ENCODE results near the gene RER1. TPM values are rescaled to one million over a fixed set of nuclear protein-coding genes. Genes with fewer than 3 reads are reported as not detected.

Gene RER1, protein sequence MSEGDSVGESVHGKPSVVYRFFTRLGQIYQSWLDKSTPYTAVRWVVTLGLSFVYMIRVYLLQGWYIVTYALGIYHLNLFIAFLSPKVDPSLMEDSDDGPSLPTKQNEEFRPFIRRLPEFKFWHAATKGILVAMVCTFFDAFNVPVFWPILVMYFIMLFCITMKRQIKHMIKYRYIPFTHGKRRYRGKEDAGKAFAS
- total RNA-seq (100 to 1,000 TPM in 3 of 7 donors, 10 to 100 TPM in 4; 70.1 to 131 (median 91.8) TPM), polyA plus RNA-seq (10 to 100 TPM; 51.1 to 77.0 (median 68.7) TPM)
- long read RNA-seq, donor 1, transcript RER1-209 (7 exons, 3,044 nt): major isoform, 27 of 34 reads
- long read RNA-seq, donor 1, partial matches to known transcripts: 0 of 34 reads
- long read RNA-seq, donor 1, other reads (novel, unspliced or antisense): 0 of 34 reads
- long read RNA-seq, donor 2, transcript RER1-209 (7 exons, 3,044 nt): major isoform, 23 of 24 reads
- long read RNA-seq, donor 2, partial matches to known transcripts: 0 of 24 reads
- long read RNA-seq, donor 2, other reads (novel, unspliced or antisense): 0 of 24 reads

GRCh38 chr1:2391041-2391930 is at the start of gene RER1, which contains the start of gene MORN1:
Gene RER1, plus strand, starts transcription at chr1:2391841. Its CDS starts 3,950 bp downstream, at chr1:2395791.
Gene MORN1, minus strand, starts transcription at chr1:2391554. Its CDS starts 21 bp downstream, at chr1:2391533.
- intact Hi-C loops (cut with DNase I; ENCODE audit: low total_unique reads): no loop called here

DNA sequence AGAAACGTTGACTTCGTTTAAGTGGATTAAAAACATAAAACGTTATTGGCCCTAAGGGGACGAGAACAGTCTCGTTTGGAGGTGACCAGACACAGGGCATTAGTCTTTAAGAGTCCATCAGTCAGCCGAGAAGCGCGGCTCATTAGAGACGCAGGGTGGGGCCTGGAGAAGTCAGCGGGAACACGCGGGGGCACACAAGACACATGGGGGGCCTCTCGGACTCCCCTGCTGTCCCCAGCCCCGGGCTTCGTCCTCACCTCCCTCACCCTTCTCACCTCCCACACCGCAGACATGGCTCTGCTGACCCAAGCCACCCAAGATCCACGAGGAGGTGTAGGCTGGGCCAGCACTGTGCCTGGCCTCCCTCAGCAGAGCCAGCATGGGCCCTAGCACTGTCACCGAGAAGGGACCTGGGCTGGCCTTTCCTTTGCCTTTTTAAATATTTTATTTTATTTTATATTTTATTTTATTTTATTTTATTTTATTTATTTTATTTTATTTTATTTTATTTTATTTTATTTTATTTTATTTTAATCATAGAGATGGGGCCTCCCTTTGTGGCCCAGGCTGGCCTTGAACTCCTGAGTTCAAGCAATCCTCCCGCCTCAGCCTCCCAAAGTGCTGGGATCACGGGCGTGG is 49.1 kb upstream of the RER1 start:
- Histone ChIP-seq H3K9me3 (no peaks in the 10 kb centered on the region), H3K4me3 (no peak overlapping the region), H3K4me1 (no peaks in the 10 kb centered on the region), H3K27me3 (replicated peaks in 1 of 7) (peaks cover 0 to 4% (median 0%) of the 10 kb centered on the region in 7 donors), H3K27ac (no peak overlapping the region), H3K36me3 (no peaks in the 10 kb centered on the region)
- intact Hi-C loops (cut with DNase I; ENCODE audit: low total_unique reads): no loop called here
- peak; percentile 48 for DNase-seq
- 84 to 92% (median 87%) methylated on average over 21 of the region's 21 CpGs for WGBS, 5 donors
- no peak for TF ChIP-seq CTCF (IDR thresholded peaks at IDR 0.05 in 8 of 11, conservative IDR thresholded peaks at IDR 0.05 in 3 of 11)
- no peak for TF ChIP-seq POLR2A (IDR thresholded peaks at IDR 0.05)
- TF ChIP-seq POLR2AphosphoS5 (IDR thresholded peaks at IDR 0.05): no peak

More at GRCh38 chr1:2391041-2391930, at the start of gene RER1, which contains the start of gene MORN1:
- peaks cover 21 to 62% (median 46%) of the 10 kb centered on the region in 6 donors for H3K4me1 ChIP-seq
- H3K4me3 ChIP-seq: peak within 1 kb of the TSS; percentile 88 to 100 (median 96)
- peak; percentile 100 for DNase-seq
- no peaks in the 10 kb centered on the region for H3K27me3 ChIP-seq (replicated peaks in 1 of 7)
- no peaks in the 10 kb centered on the region for H3K9me3 ChIP-seq
- H3K36me3 ChIP-seq: peaks cover 0 to 53% (median 19%) of the 10 kb centered on the region in 6 donors
- peak within 1 kb of the TSS; percentile 72 to 97 (median 92) for H3K27ac ChIP-seq
- WGBS, 5 donors: 0 to 1% (median 0%) methylated on average over 60 to 103 of the region's 103 CpGs
- peak in 6 of 11 experiments; percentile 10 to 59 (median 34) for TF ChIP-seq CTCF (IDR thresholded peaks at IDR 0.05 in 8 of 11, conservative IDR thresholded peaks at IDR 0.05 in 3 of 11)
- peak in 1 of 3 donors; percentile 38 for TF ChIP-seq POLR2A (IDR thresholded peaks at IDR 0.05)
- TF ChIP-seq POLR2AphosphoS5 (IDR thresholded peaks at IDR 0.05): peak; percentile 94 to 98 (median 95)

DNA sequence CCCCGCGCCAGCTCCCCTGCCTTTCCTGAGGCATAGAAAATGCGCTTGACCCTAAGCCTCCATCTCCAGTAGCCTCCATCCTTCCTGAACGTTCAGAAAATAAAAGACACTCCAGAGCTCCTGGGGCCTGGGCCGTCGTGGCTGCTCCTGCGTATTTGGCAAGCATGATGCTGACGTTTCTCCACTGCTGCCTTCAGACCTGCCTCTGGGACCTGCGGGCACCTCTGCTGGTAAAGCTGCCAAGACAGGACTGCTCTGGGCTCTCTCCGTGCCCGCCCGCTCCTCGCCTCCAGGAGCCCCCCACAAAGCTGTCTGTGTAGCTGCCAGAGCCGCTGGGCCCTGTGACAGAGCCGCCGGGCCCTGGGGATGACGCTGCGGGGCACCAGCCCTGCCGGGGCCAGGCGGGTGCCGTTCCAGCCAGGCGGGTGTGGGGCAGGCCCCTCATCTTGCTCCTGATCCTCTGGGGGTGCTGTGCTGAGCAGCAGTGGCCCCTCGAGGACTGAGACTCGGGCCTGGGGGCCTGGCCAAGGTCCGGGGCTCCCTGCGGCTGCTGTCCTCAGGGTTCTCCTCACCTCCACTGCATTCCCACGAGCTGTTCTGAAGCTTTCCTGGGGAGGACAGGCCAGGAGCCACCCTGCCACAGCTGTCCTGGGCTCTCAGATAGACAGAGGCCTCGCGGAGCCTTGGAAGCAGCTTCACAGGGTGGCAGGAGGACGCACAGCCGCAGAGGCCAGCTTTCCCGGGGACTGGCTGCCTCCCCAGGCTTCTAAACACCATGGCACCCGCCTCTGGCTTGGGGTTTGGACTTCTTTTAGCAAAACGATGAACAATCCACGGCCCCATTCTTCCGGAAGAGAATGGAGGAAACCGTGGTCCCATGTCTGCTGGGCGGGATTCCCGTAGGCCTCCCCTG is 48.4 kb upstream of the RER1 start:
- DNase-seq: peak; percentile 66
- intact Hi-C loops (cut with DNase I; ENCODE audit: low total_unique reads): no loop called here
- no peaks in the 10 kb centered on the region for H3K36me3 ChIP-seq
- no peak for TF ChIP-seq POLR2AphosphoS5 (IDR thresholded peaks at IDR 0.05)
- TF ChIP-seq POLR2A (IDR thresholded peaks at IDR 0.05): no peak
- no peak for TF ChIP-seq CTCF (IDR thresholded peaks at IDR 0.05 in 8 of 11, conservative IDR thresholded peaks at IDR 0.05 in 3 of 11)
- no peak overlapping the region for H3K4me3 ChIP-seq
- H3K4me1 ChIP-seq: no peaks in the 10 kb centered on the region
- no peaks in the 10 kb centered on the region for H3K27me3 ChIP-seq (replicated peaks in 1 of 7)
- H3K9me3 ChIP-seq: no peaks in the 10 kb centered on the region
- 83 to 91% (median 88%) methylated on average over 24 to 39 of the region's 39 CpGs for WGBS, 5 donors
- H3K27ac ChIP-seq: no peak overlapping the region

All from spleen (tissue), 13 donors.